ENCODE measurements around the gene NAT10.
"Not testable (repeated sequence)": the region's sequence is repeated elsewhere in the genome, so short reads cannot be mapped to it uniquely, and the experiment has no call there.

The NAT10 gene

GRCh38 chr11:34178209-34178821 is 72.9 kb downstream of the NAT10 start:
- no peak for DNase-seq (ENCODE audit: low read depth in 1 of 2, low spot score in 1 of 2)
- Histone ChIP-seq H3K27ac (replicated peaks) (no peak overlapping the region), H3K27me3 (ENCODE audit: insufficient read depth, poor library complexity, severe bottlenecking) (no peaks in the 10 kb centered on the region), H3K4me3 (replicated peaks; ENCODE audit: insufficient read depth, low read length) (no peak overlapping the region)
- TF ChIP-seq GABPA (IDR thresholded peaks at IDR 0.05; ENCODE audit: low read depth) (no peak), POLR2AphosphoS5 (IDR thresholded peaks at IDR 0.05; ENCODE audit: low read depth) (no peak), SPI1 (IDR thresholded peaks at IDR 0.05; ENCODE audit: borderline replicate concordance, low read depth) (no peak)
- TF ChIP-seq, protein P1, sequence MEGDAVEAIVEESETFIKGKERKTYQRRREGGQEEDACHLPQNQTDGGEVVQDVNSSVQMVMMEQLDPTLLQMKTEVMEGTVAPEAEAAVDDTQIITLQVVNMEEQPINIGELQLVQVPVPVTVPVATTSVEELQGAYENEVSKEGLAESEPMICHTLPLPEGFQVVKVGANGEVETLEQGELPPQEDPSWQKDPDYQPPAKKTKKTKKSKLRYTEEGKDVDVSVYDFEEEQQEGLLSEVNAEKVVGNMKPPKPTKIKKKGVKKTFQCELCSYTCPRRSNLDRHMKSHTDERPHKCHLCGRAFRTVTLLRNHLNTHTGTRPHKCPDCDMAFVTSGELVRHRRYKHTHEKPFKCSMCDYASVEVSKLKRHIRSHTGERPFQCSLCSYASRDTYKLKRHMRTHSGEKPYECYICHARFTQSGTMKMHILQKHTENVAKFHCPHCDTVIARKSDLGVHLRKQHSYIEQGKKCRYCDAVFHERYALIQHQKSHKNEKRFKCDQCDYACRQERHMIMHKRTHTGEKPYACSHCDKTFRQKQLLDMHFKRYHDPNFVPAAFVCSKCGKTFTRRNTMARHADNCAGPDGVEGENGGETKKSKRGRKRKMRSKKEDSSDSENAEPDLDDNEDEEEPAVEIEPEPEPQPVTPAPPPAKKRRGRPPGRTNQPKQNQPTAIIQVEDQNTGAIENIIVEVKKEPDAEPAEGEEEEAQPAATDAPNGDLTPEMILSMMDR (IDR thresholded peaks at IDR 0.05; ENCODE audit: insufficient read depth, low read length): no peak
- TF ChIP-seq, protein P2, sequence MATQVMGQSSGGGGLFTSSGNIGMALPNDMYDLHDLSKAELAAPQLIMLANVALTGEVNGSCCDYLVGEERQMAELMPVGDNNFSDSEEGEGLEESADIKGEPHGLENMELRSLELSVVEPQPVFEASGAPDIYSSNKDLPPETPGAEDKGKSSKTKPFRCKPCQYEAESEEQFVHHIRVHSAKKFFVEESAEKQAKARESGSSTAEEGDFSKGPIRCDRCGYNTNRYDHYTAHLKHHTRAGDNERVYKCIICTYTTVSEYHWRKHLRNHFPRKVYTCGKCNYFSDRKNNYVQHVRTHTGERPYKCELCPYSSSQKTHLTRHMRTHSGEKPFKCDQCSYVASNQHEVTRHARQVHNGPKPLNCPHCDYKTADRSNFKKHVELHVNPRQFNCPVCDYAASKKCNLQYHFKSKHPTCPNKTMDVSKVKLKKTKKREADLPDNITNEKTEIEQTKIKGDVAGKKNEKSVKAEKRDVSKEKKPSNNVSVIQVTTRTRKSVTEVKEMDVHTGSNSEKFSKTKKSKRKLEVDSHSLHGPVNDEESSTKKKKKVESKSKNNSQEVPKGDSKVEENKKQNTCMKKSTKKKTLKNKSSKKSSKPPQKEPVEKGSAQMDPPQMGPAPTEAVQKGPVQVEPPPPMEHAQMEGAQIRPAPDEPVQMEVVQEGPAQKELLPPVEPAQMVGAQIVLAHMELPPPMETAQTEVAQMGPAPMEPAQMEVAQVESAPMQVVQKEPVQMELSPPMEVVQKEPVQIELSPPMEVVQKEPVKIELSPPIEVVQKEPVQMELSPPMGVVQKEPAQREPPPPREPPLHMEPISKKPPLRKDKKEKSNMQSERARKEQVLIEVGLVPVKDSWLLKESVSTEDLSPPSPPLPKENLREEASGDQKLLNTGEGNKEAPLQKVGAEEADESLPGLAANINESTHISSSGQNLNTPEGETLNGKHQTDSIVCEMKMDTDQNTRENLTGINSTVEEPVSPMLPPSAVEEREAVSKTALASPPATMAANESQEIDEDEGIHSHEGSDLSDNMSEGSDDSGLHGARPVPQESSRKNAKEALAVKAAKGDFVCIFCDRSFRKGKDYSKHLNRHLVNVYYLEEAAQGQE (IDR thresholded peaks at IDR 0.05; ENCODE audit: insufficient replicate concordance, low read depth): no peak

GRCh38 chr11:34179026-34179675 is 73.7 kb downstream of the NAT10 start:
- TF ChIP-seq SPI1 (IDR thresholded peaks at IDR 0.05; ENCODE audit: borderline replicate concordance, low read depth): no peak
- TF ChIP-seq, protein P1 (IDR thresholded peaks at IDR 0.05; ENCODE audit: insufficient read depth, low read length): no peak
- TF ChIP-seq GABPA (IDR thresholded peaks at IDR 0.05; ENCODE audit: low read depth): no peak
- TF ChIP-seq, protein P2 (IDR thresholded peaks at IDR 0.05; ENCODE audit: insufficient replicate concordance, low read depth): no peak
- TF ChIP-seq POLR2AphosphoS5 (IDR thresholded peaks at IDR 0.05; ENCODE audit: low read depth): no peak
- no peak for DNase-seq (ENCODE audit: low read depth in 1 of 2, low spot score in 1 of 2)
- H3K4me3 ChIP-seq (replicated peaks; ENCODE audit: insufficient read depth, low read length): no peak overlapping the region
- no peaks in the 10 kb centered on the region for H3K27me3 ChIP-seq (ENCODE audit: insufficient read depth, poor library complexity, severe bottlenecking)
- no peak overlapping the region for H3K27ac ChIP-seq (replicated peaks)

DNA sequence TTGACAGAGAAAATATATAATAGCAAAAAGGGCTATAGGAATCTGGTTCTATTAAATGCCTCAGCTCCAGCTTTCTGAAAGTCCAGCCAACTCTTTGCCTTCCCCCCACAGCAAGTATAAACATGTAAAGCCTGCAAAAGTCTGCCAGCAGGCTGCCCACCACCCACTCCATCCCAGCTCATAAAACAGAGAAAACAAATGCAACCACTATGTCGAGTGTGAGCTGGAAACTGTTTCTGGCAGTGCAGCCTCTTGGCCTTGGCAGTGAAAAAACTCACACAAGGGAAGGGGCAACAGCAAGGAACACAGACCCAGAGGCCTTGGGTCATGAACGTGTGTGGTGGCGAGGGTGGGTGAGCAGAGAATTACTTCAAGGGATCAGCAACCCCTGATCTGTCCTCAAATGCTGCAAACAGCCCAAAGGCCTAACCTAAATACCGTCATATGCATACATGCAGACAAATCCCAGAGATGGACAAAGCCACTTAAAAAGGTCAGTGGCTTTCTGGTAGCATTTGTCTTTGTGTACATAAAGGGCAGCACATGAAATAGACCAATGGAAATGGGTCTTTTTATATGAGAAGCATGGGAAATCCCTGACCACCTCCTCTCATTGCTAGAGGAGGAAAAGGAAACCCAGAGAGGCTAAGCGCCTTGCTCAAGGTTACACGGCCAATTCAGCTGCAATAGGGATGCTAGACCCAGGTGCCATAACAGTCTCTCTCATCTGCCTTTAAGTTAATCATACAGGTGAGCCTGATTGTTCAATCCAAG is 74.8 kb downstream of the NAT10 start:
- TF ChIP-seq GABPA (IDR thresholded peaks at IDR 0.05; ENCODE audit: low read depth) (no peak), POLR2AphosphoS5 (IDR thresholded peaks at IDR 0.05; ENCODE audit: low read depth) (no peak), SPI1 (IDR thresholded peaks at IDR 0.05; ENCODE audit: borderline replicate concordance, low read depth) (no peak)
- TF ChIP-seq, protein P1 (IDR thresholded peaks at IDR 0.05; ENCODE audit: insufficient read depth, low read length): no peak
- TF ChIP-seq, protein P2 (IDR thresholded peaks at IDR 0.05; ENCODE audit: insufficient replicate concordance, low read depth): no peak
- Histone ChIP-seq H3K27ac (replicated peaks) (no peak overlapping the region), H3K4me3 (replicated peaks; ENCODE audit: insufficient read depth, low read length) (no peak overlapping the region), H3K27me3 (ENCODE audit: insufficient read depth, poor library complexity, severe bottlenecking) (no peaks in the 10 kb centered on the region)
- DNase-seq (ENCODE audit: low read depth in 1 of 2, low spot score in 1 of 2): no peak

- H3K27me3 ChIP-seq (ENCODE audit: insufficient read depth, poor library complexity, severe bottlenecking); H3K27ac ChIP-seq (replicated peaks); H3K4me3 ChIP-seq (replicated peaks; ENCODE audit: insufficient read depth, low read length); DNase-seq (ENCODE audit: low read depth in 1 of 2, low spot score in 1 of 2): not testable (repeated sequence)
These were observed 75.4 kb downstream of the NAT10 start for GRCh38 chr11:34180814-34181165.

Measured in HL-60 (cell line).